ENCODE data around the gene EMD. TPM values are rescaled to one million over a fixed set of nuclear protein-coding genes. Genes with fewer than 3 reads are reported as not detected.
A peak's percentile ranks its signal among the peaks of the same experiment; 100 is the strongest.

EMD gene
- total and polyA plus RNA-seq, 2 of the 13 experiments (the other 11 are each of a cell fraction or from before 2014, with no cell fraction given): 14.5 to 14.9 TPM

- Histone ChIP-seq H3K9me3 (ENCODE audit: low read length) (no peaks in the 10 kb centered on the region), H3K27me3 (ENCODE audit: control insufficient read depth in 1 of 2, insufficient read depth in 2 of 2, low read length in 2 of 2) (no peaks in the 10 kb centered on the region; a peak in 1 of 5 replicates), H3K4me1 (ENCODE audit: insufficient read depth, low read length) (peaks cover 32% of the 10 kb centered on the region), H3K27ac (ENCODE audit: extremely low read length, insufficient read depth, low read length) (peak within 1 kb of the TSS; percentile 98), H3K36me3 (replicated peaks in 1 of 2; ENCODE audit: control insufficient read depth in 1 of 2, insufficient read depth in 2 of 2, low read length in 2 of 2) (peaks cover 6 to 22% of the 10 kb centered on the region in 2 experiments; a peak in 4 of 5 replicates), H4K20me1 (ENCODE audit: insufficient read depth, low read length) (peaks cover 21% of the 10 kb centered on the region; the same call in 1 of the 2 replicates), H3K4me2 (ENCODE audit: low read depth, low read length) (peak within 1 kb of the TSS; percentile 97), H3K9ac (ENCODE audit: insufficient read depth, low read depth, low read length) (peak within 1 kb of the TSS; percentile 97), H3K4me3 (replicated peaks in 1 of 3; ENCODE audit: insufficient read depth in 1 of 3, low read depth in 2 of 3, low read length in 3 of 3) (peak within 1 kb of the TSS; percentile 73 to 85 (median 85)), H3K79me2 (ENCODE audit: insufficient read depth, low read length) (peaks cover 21% of the 10 kb centered on the region), H2AFZ (ENCODE audit: low read length) (no peak within 1 kb of the TSS)
- intact Hi-C loops (cut with micrococcal nuclease; ENCODE audit: unreplicated experiment): no loop called here
- in situ Hi-C loops (cut with HindIII; ENCODE audit: extremely low pct_ligation_motif_present, low pct_unique_long_range_greater_than_20kb): no loop called here
- FAIRE-seq (peak; percentile 67), ATAC-seq (peak; percentile 49), DNase-seq (ENCODE audit: low spot score) (peak; percentile 92)
- POLR2A ChIA-PET: interaction anchor here (0.8 to 6.3 kb wide), 26 partner anchors 12 to 144 kb away, joined by 3 to 75 read pairs (median 5); partner anchors contain the start of genes ATP6AP1, DNASE1L1, EMD and FAM3A
- 0% methylated on average over 2 of the region's 69 CpGs for WGBS (ENCODE audit: low lambda C conversion rate)
- BruUV-seq (replicated peaks): TSS peak; percentile 86
- CTCF ChIA-PET (ENCODE audit: low intra/inter-chr PET ratio, low total read pairs): no interaction called here
- TF ChIP-seq KIAA2018 (CRISPR knock-in tag; IDR thresholded peaks at IDR 0.05; ENCODE audit: borderline replicate concordance) (0 out of 2 replicates have a peak, but pooled peaks have one; percentile 49), ZFYVE20 (CRISPR knock-in tag; IDR thresholded peaks at IDR 0.05; ENCODE audit: borderline replicate concordance, low read depth) (no peak), SOX13 (IDR thresholded peaks at IDR 0.05) (no peak), SOX13 (CRISPR knock-in tag; conservative IDR thresholded peaks at IDR 0.05 in 1 of 2, IDR thresholded peaks at IDR 0.05 in 1 of 2) (no peak; a peak in 1 of 4 replicates), TFAP4 (IDR thresholded peaks at IDR 0.05; ENCODE audit: borderline replicate concordance, low read depth) (peak; percentile 79; the same call in 1 of the 2 replicates), ZNF768 (CRISPR knock-in tag; IDR thresholded peaks at IDR 0.05) (no peak), CC2D1A (CRISPR knock-in tag; IDR thresholded peaks at IDR 0.05) (no peak), IRF2 (CRISPR knock-in tag; IDR thresholded peaks at IDR 0.05) (peak; percentile 85; the same call in 1 of the 2 replicates), BORCS8-MEF2B (CRISPR knock-in tag; IDR thresholded peaks at IDR 0.05) (0 out of 2 replicates have a peak, but pooled peaks have one; percentile 50), ZNF891 (CRISPR knock-in tag; IDR thresholded peaks at IDR 0.05) (no peak), PLSCR1 (CRISPR knock-in tag; IDR thresholded peaks at IDR 0.05; ENCODE audit: borderline replicate concordance) (no peak), ZNF331 (CRISPR knock-in tag; IDR thresholded peaks at IDR 0.05) (peak; percentile 73), SPEN (CRISPR knock-in tag; IDR thresholded peaks at IDR 0.05; ENCODE audit: low read depth) (peak; percentile 70), NFYB (CRISPR knock-in tag; IDR thresholded peaks at IDR 0.05) (peak; percentile 71)
Observed at GRCh38 chrX:154397888-154398667, 19.0 kb downstream of the EMD start, which contains the start of gene RPL10. RPL10 (plus strand) TSS chrX:154398377; CDS start chrX:154398520, 143 bp downstream.
